ENCODE data around the gene SGK1. TPM values are rescaled to one million over a fixed set of nuclear protein-coding genes. Genes with fewer than 3 reads are reported as not detected.
A peak's percentile ranks its signal among the peaks of the same experiment; 100 is the strongest.

The SGK1 gene
- polyA plus RNA-seq, 4 donors, result 69.1 to 91.8 (median 74.8) TPM

DNA sequence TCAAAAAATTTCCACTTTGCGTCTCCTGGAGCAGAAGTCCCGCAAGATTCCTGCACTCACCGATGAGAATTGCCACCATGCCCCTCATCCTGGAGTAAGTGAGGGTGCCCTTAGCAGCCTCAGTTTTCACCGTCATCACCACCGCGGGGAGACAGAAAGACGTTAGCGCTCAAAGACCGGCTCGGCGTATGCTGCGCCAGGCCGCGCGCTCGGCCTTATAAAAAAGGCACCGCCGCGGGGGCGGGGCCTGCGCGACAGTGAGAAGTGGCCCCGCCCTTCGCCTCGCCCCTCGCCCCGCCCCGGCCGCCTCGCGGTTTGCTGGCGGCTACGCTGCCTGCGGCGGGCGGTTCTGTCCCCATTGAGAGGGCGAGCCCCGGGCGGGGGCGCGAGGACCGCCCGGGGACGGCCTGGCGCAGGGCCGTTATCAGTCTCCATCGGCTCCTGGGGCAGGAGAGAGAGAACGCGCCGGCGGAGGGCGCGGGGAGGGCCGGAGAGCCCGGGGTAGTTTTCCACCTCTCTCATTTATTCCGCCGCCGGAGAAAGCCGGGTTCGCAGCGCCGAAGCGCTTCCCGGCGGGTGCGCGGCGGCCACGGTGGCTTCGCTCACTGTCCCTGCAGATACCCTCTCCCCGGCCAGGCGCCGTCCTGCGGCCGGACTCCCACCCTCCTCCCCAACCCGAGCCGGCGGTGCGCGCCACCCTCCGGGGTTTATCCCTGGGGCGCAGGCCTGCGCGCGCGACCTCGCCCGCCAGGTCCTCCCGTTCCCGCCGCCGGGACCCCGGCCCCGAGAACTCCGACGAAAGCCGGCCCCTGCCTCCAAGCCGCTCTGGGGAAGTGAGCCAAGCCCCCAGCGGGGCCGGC, 143.0 kb downstream of the SGK1 start:
- peak in 3 of 4 donors; percentile 81 to 84 (median 82) for DNase-seq (ENCODE audit: low read depth in 4 of 4, low spot score in 2 of 4)

DNA sequence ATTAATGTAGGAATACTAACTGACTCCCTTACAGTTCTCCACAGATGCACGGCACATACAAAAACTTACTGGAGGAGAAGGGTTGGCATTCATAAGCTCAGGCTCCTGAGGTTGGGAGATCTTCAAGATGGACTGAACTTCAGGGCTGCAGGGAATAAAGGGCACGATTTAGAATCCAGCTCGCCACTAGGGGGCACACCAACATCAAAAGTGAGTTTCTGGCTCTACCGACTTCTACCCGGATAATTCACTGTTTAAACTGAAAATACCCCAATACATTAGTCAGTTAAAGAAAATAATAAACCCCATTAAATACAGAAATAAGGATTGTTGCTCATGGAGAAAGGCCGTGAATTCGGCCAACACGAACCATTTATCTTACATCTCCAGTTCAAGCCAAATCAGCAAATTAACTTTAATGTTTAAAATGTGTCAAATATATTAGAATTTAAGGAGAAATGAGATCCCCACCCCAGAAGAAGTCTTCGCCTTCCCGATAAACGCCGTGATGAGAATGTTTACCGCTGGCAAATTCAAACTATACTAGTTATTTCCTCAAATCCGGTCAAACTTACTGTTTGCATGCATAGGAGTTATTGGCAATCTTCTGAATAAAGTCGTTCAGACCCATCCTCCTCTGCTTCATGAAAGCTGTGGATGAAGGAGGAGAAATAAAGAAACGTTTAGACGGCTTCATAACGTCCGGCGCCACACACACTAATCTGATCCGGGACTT, 143.8 kb downstream of the SGK1 start:
- DNase-seq (ENCODE audit: low read depth in 4 of 4, low spot score in 2 of 4), result peak in 2 of 4 donors; percentile 79 to 87

DNA sequence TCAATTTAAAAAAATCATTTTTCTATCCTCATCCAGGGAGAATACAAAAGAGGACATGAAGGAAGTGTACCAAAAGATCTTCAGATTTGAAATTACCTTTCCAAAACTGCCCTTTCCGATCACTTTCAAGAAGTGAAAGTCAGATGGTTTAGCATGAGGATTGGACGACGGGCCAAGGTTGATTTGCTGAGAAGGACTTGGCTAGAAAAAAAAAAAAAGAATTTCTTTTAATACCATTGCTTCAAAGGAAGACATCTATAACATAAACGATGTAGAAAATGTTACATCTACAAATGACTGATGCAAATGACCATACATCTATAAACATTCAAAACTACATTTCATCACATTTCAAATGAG, 144.6 kb downstream of the SGK1 start:
- DNase-seq (ENCODE audit: low read depth in 4 of 4, low spot score in 2 of 4), result no peak

DNA sequence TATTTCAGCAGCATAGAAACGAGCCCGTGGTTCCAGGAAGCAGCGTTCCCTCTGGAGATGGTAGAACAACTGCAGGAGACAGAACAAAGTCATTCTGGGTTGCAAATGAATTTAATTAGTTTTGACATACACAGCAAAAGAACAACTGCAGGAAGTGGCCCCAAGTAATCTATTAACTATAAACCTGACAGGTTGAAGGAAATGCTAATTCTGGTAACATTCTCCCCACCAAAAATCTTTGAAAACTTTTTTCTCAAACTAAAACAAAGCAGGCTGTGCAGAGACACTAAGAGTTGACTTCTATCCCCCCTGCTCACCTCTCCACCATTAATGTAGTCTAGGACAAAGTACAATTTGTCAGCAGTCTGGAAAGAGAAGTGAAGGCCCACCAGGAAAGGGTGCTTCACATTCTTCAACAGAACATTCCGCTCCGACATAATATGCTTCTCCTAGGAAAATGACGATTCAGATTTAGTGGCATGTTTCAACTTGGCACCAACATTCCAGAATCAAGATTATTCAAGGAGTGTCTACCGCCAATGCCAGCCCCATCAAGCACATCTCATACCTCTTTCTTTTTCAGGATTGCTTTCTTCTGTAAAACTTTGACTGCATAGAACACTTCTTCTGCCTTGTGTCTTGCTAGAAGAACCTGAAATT, 145.1 kb downstream of the SGK1 start:
- no peak for DNase-seq (ENCODE audit: low read depth in 4 of 4, low spot score in 2 of 4)

DNA sequence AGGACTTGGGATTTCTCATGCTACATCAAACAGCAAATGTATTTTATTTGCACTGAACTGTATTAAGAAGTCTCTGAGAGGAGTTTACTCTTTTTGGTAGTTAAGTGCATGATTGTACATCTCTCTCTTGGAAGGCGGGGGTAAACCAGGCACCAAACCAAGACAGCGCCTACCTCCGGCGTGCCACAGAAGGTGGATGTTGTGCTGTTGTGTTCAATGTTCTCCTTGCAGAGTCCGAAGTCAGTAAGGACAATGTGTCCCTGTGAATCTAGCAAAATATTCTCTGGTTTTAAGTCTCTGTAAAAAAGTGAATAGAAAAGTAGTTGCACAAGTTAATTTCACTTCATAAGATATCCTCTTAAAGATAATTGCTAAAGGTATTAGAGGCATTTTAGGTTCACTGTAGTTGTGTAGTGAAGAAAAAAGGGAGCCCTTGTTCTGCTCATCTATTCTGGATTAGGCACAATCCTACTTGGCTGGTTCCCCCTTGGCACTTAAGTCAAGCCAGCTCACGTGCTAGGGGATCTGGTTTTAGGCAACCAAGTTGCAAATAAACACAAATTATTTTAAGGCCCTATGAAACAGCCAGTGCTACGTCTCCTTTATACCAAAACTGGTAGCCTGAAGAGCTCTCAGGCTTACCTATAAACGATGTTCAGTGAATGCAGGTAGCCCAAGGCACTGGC, 145.7 kb downstream of the SGK1 start:
- DNase-seq (ENCODE audit: low read depth in 4 of 4, low spot score in 2 of 4), result no peak

DNA sequence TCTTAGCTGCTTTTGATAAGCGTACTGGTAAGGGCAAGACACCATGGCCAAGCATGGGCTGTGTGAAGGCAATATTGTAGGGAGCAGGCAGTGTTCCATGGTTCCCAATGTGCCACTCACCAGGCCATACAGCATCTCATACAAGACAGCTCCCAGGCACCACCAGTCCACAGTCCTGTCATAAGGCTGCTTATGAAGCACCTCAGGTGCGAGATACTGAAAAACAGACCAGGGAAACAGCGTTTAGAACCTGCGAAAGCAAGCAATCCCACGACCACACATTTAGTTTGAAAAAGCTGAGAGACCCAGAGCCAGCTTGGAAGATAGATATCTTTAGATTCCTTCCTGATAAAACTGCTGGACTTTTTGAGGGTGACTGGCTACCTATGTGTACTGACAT, 146.4 kb downstream of the SGK1 start:
- no peak for DNase-seq (ENCODE audit: low read depth in 4 of 4, low spot score in 2 of 4)

- DNase-seq (ENCODE audit: low read depth in 4 of 4, low spot score in 2 of 4), result no peak
Observed at GRCh38 chr6:134170844-134171243, 147.1 kb downstream of the SGK1 start.

DNA sequence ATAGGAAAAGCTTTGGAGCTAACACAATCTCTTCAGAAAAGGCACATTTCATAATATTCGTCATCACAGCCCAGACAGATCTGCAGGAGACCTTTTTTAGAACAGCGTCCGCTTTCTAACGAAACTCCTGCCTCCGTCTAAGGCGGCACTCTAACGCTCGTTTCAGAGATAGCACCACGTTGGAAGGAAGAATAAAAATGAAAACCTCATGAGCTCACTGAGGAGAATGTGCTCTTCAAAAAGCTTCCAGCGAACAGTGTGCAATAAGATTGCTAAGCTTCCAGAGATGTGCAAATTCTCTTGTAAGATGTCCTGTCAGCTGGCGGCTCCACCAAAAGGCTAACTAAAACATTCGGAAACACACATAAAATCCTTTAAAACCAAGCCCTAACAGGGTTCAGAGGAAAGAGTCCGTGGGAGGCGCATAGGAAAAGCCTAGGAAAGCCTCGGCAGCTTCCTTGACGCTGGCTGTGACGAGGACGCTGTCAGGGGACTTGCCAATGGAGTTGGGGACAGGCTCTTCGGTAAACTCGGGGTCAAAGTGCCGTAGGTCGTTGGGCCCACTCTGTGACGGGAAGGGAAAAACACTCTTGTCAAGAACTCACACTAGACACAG, 147.9 kb downstream of the SGK1 start:
- DNase-seq (ENCODE audit: low read depth in 4 of 4, low spot score in 2 of 4), result no peak

DNA sequence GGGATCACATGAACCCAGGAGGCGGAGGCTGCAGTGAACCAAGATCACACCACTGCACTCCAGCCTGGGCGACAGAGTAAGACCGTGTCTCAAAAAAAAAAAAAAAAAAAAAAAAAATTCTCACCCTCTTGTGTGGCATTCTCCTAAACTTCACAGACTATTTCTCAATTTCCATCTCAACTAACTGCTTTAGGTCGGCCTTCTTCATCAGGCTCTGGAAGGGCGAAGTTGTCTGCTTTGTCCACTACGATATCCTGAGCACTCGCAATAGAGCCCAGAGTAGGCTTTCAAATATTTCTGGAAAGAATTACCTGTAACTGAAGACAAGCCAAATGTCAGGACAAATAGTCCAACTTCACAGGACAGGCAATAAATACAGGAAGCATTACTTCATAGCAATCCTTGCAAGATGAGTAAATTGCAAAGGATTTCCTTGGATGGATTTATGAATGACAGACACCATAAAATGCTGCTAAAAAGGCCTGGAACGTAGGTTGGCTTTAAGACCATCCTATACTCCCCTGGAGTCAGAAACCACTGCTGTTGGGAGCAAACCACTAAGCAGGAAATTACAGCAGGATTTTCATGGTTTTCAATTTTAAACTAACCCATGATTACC, 149.2 kb downstream of the SGK1 start:
- DNase-seq (ENCODE audit: low read depth in 4 of 4, low spot score in 2 of 4), result no peak

DNA sequence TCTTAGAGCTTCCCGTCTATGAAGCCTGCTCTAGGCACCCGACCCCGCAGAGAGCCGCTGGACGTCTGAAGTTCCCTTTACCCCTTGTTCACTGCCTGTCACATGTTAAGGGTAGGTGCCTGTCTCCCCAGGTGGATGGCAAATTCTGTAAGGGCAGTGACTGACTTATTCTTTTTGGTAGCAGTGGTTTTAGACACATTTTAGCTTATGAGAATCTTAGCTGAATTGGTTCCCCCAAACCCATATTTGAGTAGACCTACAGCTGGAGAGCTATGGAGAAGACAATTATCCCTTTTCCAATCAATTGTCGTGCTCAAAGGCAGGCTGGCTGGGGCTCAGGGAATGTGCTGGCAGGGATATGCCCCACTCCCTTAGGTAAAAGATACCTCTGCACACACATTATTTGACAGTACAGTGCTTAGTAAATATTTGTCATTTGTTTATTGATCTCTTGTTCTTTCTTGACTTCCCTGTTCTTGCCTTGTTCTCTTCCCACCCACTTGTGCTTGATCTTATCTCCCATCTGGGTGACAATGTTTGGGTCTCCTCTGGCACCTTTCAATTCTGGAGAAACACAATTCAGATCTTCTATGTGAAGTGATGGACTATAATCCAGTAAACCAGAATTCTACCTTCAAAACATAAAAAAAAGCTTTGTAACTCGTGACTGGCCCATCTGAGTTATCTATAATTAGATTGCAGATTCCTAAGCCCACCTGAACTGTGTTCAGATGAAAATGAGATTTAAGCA, 151.2 kb downstream of the SGK1 start:
- no peak for DNase-seq (ENCODE audit: low read depth in 4 of 4, low spot score in 2 of 4)

GRCh38 chr6:134165561-134166201, 152.2 kb downstream of the SGK1 start:
- no peak for DNase-seq (ENCODE audit: low read depth in 4 of 4, low spot score in 2 of 4)

DNA sequence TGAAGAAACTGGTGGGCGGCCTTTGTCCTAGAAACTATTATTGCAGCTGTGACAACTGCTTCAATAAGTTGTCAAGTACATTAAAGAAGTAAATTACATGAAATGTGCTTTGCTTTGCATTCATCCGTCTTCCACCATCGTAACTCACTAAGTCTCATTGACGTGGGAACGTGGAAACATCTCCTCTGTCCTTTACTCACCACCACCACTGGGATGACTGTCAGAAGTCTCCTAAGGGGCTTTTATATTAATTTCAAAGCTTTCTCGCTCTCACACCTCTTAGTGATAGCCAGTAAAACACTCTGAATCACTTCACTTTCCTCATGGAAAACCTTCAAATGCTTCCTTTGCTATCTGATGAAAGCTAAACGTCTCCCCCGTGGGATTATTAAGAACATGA, 153.6 kb downstream of the SGK1 start:
- no peak for DNase-seq (ENCODE audit: low read depth in 4 of 4, low spot score in 2 of 4)

DNA sequence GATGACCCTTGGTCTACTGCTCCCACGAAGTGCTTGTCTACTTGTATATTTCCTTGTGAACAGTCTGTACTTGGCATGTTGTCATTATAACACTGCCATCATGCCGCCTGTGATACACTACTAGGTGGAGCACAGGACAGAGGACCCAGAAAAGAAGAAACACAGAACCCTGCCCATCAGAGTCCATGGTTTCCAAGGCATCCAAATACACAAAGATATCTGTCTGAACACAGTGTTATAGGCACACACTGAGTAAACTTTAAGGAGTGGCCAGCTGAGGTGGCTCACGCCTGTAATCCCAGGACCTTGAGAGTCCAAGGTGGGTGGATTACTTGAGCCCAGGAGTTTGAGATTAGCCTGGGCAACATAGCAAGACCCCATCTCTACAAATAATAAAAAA, 155.0 kb downstream of the SGK1 start:
- no peak for DNase-seq (ENCODE audit: low read depth in 4 of 4, low spot score in 2 of 4)

GRCh38 chr6:134161041-134161440, 156.9 kb downstream of the SGK1 start:
- DNase-seq (ENCODE audit: low read depth in 4 of 4, low spot score in 2 of 4), result no peak

GRCh38 chr6:134152767-134153485, 165.0 kb downstream of the SGK1 start:
- no peak for DNase-seq (ENCODE audit: low read depth in 4 of 4, low spot score in 2 of 4)

DNA sequence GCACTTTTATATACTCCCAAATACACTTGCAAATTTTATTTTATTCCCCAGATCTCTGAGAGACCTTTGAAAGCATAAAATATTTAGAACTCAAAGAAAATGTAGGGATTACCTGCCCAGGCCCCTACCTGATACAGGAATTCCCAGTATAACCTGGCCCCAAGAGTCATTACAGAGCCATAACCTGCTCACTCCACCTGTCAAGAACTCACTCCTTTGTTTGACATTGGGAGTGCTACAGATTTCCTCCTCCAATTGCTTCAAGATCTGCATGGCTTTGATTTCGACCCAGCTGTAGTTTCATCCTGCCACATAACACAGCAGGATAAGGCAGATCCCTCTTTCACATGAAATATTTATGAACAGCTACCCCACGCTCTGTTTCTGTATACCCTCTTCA, 169.3 kb downstream of the SGK1 start:
- no peak for DNase-seq (ENCODE audit: low read depth in 4 of 4, low spot score in 2 of 4)

- no peak for DNase-seq (ENCODE audit: low read depth in 4 of 4, low spot score in 2 of 4)
Observed at GRCh38 chr6:134147034-134147533, 170.8 kb downstream of the SGK1 start.

Data from left renal cortex interstitium (tissue), 4 donors.